HG03097 (cell line): ENCODE data around the gene HOXD10.

ENCODE experiments used
- ATAC-seq: cut with Tn5 transposase; IDR thresholded peaks from one replicate; pipeline ENCODE4 v1.9.1; 2021; ENCODE audit not compliant: unreplicated experiment, low FRiP score

Gene HOXD10

DNA sequence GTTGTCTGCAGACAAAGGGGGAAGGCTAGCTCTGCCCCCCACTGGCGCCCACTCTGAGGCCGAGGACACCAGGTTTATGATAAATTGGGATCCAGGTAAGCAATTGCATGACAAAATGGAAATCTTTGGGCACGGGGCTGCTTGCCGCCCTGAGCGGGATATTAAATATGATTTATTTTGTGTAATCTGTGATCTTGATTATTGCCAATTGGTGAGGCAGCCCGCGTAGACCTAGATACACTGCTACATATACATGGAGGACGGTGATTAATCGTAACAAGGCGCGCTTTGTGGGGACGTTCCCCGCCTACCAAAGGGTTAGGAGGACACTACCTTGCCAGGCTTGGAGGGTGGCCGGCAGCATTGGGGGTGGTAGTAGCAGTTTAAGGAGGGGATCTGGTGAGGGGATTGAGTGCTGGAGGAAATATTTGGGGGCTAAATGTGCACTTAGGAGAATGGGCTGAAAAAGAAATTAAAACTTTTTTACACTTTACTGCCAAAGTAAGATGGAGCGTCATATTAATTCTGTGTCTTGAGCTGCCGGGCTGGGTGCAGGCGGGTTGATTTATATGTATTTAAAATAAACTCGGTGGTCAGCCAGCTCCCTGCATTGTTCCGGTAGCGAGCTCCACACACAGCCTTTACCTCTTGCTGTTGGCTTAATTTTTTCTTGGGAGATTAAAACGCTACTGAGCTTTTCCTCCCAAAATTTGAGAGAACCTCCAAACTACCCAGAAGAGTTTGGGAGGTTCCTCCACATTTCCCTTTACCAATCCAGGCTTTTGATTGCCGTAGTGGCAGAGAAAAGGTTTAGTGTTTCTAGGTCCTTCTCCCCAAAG is 44.6 kb downstream of the HOXD10 start:
- no peak for ATAC-seq

DNA sequence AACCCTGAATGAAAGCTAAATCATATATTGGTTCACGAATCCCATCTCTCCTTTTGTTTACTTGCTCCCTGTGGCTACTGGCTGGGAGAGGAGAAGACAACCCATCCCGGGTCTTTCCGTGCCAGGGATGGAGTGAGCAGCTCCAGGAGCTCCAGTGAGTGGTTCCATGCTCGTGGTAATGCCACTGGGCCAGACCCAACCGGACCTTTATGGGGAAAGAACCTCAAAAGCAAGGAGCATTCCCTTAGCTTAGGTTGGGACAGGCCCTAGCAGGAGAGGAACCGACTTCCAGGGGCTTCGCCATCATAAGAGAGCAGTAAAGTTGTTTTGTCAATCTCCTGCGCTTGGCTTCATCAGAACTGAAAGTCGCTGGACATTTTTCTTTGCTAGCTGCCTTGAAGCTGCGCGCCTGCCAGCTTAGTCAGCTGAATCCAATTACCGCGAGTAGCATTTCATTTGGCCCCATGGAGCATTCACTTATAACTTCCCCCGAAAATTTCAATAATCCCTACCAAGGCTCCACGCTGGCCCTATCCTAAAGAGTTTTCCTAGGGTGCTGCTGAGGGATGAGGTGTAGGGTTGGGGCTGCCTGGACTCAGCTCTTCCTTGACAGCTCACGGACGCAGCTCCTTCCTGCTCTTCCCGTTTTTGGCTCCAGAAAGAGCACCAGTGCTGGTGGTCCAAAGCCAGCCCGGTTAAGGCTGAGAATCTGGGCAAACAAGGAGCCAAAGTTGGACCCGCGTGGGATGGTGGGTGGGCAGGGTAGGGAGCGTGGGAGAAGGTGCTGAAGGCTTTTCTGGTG is 45.4 kb downstream of the HOXD10 start:
- ATAC-seq: no peak

DNA sequence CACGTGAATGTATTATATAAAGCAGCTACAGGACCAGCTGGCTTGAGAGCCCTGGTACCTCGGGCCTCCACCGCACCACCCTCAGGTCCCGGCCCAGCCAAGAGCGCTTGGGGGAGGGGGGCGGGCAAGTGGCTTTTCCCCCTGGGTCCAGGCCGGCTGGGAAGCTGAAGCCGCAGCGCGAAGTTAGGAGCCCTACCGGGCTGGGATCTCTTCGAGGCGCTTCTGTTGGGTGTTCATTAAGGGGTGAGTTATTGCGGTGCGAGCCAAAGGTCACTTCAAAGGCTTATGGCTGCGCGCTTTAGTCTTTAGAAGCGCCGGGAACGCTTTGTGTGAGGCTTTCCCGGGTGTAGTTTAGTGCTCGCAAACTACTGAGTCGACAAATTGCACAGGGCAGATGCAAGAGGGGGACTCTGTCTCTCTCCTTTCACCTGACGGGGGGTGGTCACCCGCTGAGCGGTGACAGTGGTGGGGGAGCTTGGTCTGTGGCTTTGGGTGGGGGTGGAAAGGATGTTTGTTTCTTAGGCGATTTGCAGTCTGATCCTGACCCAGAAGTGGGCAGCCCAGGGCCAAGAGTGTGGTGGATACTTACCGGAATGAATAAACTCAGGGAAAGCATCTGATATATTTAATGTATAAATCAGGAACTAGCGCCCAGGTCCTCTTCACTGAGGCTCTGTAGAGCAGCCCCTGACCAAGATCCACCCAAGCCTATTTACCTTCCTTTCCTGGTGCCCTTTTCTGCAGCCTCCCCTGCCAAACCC is 46.5 kb downstream of the HOXD10 start:
- no peak for ATAC-seq

DNA sequence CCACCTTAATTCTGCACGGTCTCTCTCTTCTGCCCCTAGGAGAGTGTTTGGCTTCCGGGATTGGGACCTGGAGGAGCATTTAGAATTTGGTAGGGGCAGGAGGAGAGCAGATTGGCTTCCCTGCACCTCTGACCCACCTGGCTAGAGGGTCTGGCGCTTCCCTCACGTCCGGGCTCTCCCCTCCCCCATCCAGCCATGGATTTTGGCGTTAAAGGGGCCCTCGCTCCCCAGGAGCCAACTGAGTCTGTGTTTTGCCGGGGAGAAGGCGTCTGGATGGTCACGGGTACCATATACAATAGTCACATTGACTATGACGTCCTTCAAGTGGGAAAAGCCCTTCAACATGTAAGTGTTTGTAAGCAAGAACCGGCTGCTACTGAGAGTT is 47.1 kb downstream of the HOXD10 start:
- ATAC-seq: no peak

DNA sequence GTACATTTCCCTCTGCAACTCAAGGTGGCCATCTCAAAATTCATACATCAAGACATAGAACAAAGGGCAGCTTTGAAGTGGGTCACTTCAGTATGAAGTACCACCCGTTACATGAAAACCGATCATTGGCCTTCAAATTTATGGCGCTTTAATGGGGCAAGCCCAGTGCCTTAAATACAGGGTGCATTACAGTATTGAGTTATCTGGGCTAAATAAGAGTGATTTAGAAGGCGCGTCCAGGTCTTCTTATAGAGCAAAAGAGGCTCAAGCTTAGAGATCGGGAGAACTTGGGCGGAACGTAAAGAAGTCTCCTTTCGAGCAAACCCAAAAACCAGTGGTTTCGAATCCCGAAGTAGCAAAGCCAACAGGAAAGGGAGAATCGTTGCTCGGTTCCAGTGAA is 47.6 kb downstream of the HOXD10 start:
- no peak for ATAC-seq

DNA sequence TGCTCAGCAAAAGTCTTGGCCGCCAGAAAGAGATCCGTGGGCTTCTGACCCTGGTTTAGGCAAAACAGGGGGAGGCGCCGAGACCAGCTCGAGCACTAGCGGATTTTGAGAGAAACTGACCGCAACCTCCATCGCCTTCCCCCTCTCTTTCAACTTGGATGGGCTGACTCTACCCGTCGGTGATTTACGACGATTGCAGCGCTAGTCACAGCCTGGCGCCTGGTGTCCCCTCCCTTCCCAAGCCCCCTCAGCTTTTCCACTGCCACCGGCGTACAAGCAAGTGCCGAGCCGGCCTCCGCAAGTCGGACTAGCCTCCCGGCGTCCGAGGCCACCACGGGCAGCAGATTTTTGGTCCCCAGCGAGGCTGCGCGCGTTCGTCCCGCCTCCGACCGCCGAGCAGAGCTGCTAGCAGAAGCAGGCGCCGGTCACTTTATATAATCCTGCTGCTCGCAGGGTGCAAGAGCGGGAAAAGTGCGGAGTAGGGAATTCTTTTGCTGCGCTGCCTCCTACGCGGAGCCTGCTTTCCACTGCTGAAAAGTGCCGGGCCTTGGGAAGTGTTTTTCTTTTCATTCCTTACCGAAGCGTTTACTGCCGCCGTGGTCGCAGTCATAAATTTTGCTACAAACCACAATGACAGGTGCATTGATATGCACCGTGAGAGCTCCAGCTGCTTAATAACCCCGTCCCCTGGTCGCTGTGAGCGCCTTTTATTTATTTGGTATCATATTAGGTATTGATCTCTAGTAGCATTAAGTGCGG is 48.2 kb downstream of the HOXD10 start:
- no peak for ATAC-seq

DNA sequence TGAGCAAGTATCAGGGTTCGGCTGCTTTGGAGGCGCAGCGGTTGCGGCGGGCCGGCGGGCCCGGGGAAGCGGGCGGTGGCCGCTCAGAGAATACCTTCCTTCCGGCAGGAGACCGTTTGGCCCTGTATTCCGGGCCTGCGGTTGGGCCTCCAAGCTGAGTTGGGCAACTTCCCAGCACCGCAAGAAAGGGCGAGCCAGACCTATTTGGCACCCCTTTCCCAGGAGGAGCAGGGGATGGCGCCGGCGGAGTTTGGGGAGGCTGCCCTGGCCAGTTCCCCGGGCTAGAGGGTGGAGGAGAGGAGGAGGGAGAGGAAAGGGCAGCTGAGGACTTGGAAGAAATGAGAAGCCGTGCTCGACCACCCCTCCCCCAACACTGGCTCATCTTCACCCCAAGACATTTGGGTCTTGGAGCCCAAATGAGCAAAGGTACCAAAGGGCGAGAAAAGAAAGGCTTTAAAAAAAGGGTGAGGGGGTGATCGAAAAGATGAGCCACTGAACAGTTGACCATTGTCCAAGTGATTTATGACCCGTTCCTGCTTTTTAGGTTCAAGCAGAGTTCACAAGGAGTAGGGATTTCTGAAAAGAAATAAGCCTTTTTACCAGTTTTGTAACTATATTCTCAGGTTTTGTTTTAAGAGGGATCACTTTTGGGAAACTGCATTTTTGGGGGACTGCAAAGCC is 48.9 kb downstream of the HOXD10 start:
- ATAC-seq: no peak

DNA sequence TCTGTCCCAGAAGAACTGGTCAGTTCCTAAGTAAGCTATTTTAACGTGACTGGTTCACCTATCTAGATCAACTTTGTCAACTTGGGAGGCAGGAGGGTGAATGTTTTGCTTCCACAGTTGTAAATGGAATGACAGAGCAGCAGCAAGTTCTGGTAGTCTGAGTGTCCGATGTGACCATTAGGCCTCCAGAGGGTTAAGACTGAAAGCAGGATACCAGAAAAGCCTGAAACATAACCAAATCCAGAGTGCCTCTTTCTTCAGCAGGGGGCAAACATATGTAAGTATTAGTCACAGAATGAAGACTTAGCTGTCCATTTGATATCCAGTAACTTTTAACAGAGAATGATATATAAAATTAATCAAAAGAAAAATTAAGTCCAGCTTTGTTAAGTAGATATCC is 49.7 kb downstream of the HOXD10 start:
- ATAC-seq: no peak

DNA sequence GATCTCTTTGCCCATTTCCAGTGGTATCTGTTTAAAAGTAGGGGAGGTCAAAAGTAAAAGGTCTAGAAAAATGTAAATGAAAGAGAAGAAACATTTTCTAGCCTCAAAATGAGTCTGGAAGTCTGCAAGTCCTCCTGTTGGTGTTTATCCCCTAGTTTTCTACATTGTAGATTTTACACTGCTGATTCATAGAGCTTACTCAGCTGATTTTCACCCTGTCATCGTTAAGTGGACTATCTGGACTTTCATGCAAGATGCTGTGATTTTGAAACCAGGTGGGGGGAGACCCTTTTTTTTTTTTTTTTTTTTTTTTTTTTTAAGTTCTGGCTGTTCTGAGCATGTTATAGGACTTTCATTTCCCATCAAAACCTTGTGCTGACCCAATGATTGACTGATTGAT is 50.8 kb downstream of the HOXD10 start:
- ATAC-seq: no peak

DNA sequence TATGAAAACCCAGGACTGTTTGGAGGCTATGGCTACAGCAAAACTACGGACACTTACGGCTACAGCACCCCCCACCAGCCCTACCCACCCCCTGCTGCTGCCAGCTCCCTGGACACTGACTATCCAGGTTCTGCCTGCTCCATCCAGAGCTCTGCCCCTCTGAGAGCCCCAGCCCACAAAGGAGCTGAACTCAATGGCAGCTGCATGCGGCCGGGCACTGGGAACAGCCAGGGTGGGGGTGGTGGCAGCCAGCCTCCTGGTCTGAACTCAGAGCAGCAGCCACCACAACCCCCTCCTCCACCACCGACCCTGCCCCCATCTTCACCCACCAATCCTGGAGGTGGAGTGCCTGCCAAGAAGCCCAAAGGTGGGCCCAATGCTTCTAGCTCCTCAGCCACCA is 52.6 kb downstream of the HOXD10 start:
- ATAC-seq: no peak
